ENCODE measurements around the gene THSD8. TPM values are rescaled to one million over a fixed set of nuclear protein-coding genes. Genes with fewer than 3 reads are reported as not detected.
A peak's percentile ranks its signal among the peaks of the same experiment; 100 is the strongest.

The THSD8 gene
- total and polyA plus RNA-seq, 2 donors (not counting 1 experiment from before 2014, with no cell fraction given), result not detected

- H3K27ac ChIP-seq (ENCODE audit: low read length in 2 of 2), result peak within 1 kb of the TSS; percentile 36 to 61
- H3K27me3 ChIP-seq (replicated peaks in 1 of 4; ENCODE audit: control extremely low read depth in 1 of 4, control insufficient read depth in 3 of 4, insufficient read depth in 4 of 4, low read length in 3 of 4), result no peaks in the 10 kb centered on the region
- ATAC-seq (ENCODE audit: low read depth), result peak; percentile 95
- peaks cover 3% of the 10 kb centered on the region for H3K27me3 Mint-ChIP-seq
- peak within 1 kb of the TSS; percentile 75 for H3K9ac ChIP-seq (ENCODE audit: low read length)
- intact Hi-C loops (cut with micrococcal nuclease), result loop anchor here (1.0 to 5.0 kb wide), 4 partner anchors 10 to 84 kb away; partner anchors contain the start of genes GET3, MAST1 and TNPO2
- H3K79me2 ChIP-seq (ENCODE audit: control insufficient read depth, insufficient read depth, low read length), result peaks cover 10% of the 10 kb centered on the region
- H3K4me1 ChIP-seq (ENCODE audit: control insufficient read depth in 2 of 2, insufficient read depth in 2 of 2, low read length in 2 of 2), result peaks cover 14 to 23% of the 10 kb centered on the region in 2 donors
- no peak for TF ChIP-seq CTCF (IDR thresholded peaks at IDR 0.05)
- TF ChIP-seq EZH2 (IDR thresholded peaks at IDR 0.05; ENCODE audit: borderline replicate concordance, insufficient read depth, low read depth, low read length, poor library complexity, severe bottlenecking), result no peak
- no peaks in the 10 kb centered on the region for H3K9me3 Mint-ChIP-seq (ENCODE audit: insufficient read depth)
- H3K4me3 Mint-ChIP-seq, result peak within 1 kb of the TSS; percentile 96
- DNase-seq, result peak; percentile 93
- H3K4me3 ChIP-seq (ENCODE audit: control extremely low read depth in 1 of 5, extremely low read depth in 1 of 5, insufficient read depth in 1 of 5, low read depth in 2 of 5, low read length in 4 of 5), result peak within 1 kb of the TSS; percentile 51 to 82 (median 73)
- H3K27ac Mint-ChIP-seq, result peak within 1 kb of the TSS; percentile 87
- POLR2A ChIA-PET, result interaction anchor here (0.5 to 1.7 kb wide), 7 partner anchors 9 to 40 kb away, joined by 3 to 11 read pairs (median 4); partner anchors contain the start of genes JUNB and RTBDN
- peak within 1 kb of the TSS; percentile 91 for H3K4me2 ChIP-seq (replicated peaks; ENCODE audit: low read depth, low read length, poor library complexity, severe bottlenecking)
- peaks cover 0 to 4% (median 0%) of the 10 kb centered on the region in 3 donors for H3K9me3 ChIP-seq (ENCODE audit: control extremely low read depth in 1 of 3, control insufficient read depth in 2 of 3, insufficient read depth in 1 of 3, low read length in 2 of 3)
- WGBS (ENCODE audit: insufficient coverage), result under 1% methylated on average over 55 of the region's 66 CpGs
- CTCF ChIA-PET, result interaction anchor here (0.7 to 17.9 kb wide), 7 partner anchors 10 to 84 kb away, joined by 3 to 1147 read pairs (median 6); partner anchors contain the start of genes HOOK2 and JUNB
- H3K4me1 Mint-ChIP-seq, result peaks cover 25% of the 10 kb centered on the region
- H4K20me1 ChIP-seq (ENCODE audit: control insufficient read depth, insufficient read depth, low read length, poor library complexity, severe bottlenecking), result no peaks in the 10 kb centered on the region
- H3K36me3 ChIP-seq (replicated peaks in 1 of 2; ENCODE audit: control extremely low read depth in 1 of 2, control insufficient read depth in 1 of 2, extremely low read depth in 1 of 2, insufficient read depth in 2 of 2, low read length in 1 of 2), result peaks cover 0 to 2% of the 10 kb centered on the region in 2 experiments
- H2AFZ ChIP-seq (ENCODE audit: insufficient read depth, low read depth, low read length, poor library complexity, severe bottlenecking), result peak within 1 kb of the TSS; percentile 92
Measured at GRCh38 chr19:12806242-12807081, 4.6 kb downstream of the THSD8 start, which contains the start of gene RNASEH2A. RNASEH2A (plus strand) TSS chr19:12806584; CDS start chr19:12806674, 90 bp downstream.
